Adrenal gland (tissue), 5 donors: ENCODE measurements around the gene TPH2.

Experiments
- CTCF ChIP-seq, 6 experiments: fragments of 450-650 bp in 4 of 6; fragments of 200-600 bp in 2 of 6; sonication (generic) in 1 of 6; IDR thresholded peaks; 1 replicate in 5 of 6; 2 replicates in 1 of 6; pipeline versions ENCODE4 v1.5.1 to v1.8.0; 2016 to 2021; ENCODE audit warnings: antibody characterized with exemption in 6 of 6, mild to moderate bottlenecking in 2 of 6, moderate library complexity in 1 of 6
- POLR2A ChIP-seq, 2 donors: fragments of 450-650 bp; IDR thresholded peaks; one replicate each; pipeline ENCODE4 v1.6.1; 2017; ENCODE audit warnings: antibody characterized with exemption in 2 of 2, mild to moderate bottlenecking in 2 of 2, moderate library complexity in 1 of 2
- donor health status: DM: no; HTN: no; CAD: no.

DNA sequence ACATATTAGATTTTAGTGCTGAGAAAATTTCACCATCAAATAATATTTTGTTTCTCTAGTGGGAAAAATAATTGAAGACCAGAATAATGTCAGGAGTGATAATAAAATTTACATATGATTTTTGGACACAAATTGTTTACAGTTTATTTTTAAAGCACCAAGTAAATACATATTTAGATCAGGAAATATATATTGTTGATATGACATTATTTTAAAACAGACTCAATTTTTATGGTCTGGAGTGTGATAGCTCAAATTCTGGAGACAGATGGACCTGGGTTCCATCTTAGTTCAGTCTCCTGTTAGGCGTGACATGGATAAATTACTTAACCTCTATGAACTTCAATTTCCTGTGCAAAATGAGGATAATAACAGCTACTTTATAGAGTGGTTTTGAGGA lies 135.4 kb downstream of the TPH2 start:
- TF ChIP-seq CTCF (IDR thresholded peaks at IDR 0.05) (no peak), POLR2A (IDR thresholded peaks at IDR 0.05) (no peak)
